GM23338 (cell line): ENCODE measurements around the gene ASGR1. TPM values are rescaled to one million over a fixed set of nuclear protein-coding genes. Genes with fewer than 3 reads are reported as not detected.

Source experiments
- ATAC-seq: fragments of 200-7000 bp; cut with Tn5 transposase; 3 replicates; pipeline ENCODE4 v1.9.1; 2020
- DNase-seq: peaks from one replicate; pipeline ENCODE4 v3.0.0-alpha.2; 2015; ENCODE audit warnings: low spot score
- H2AFZ ChIP-seq: fragments of 200-600 bp; sonication (generic); 2 replicates; pipeline ENCODE4 v1.8.0; 2016; ENCODE audit warnings: antibody characterized with exemption, mild to moderate bottlenecking, moderate library complexity
- H3F3A ChIP-seq: fragments of 200-600 bp; sonication (generic); replicated peaks from 2 replicates; pipeline ENCODE4 v1.8.0; 2017; ENCODE audit warnings: antibody characterized with exemption, mixed run types, low read depth
- H3K27ac ChIP-seq: fragments of 200-600 bp; sonication (generic); 2 replicates; pipeline ENCODE4 v1.6.1; 2016; ENCODE audit warnings: low read depth
- H3K27me3 ChIP-seq: fragments of 200-600 bp; sonication (generic); 2 replicates; pipeline ENCODE4 v1.8.0; 2016; ENCODE audit warnings: mild to moderate bottlenecking, mixed run types, moderate library complexity; ENCODE audit not compliant: insufficient read depth
- H3K36me3 ChIP-seq: fragments of 200-600 bp; sonication (generic); 2 replicates; pipeline ENCODE4 v1.8.0; 2016; ENCODE audit warnings: mild to moderate bottlenecking; ENCODE audit not compliant: insufficient read depth
- H3K4me1 ChIP-seq: fragments of 200-600 bp; sonication (generic); 2 replicates; pipeline ENCODE4 v1.8.0; 2016; ENCODE audit warnings: mild to moderate bottlenecking, moderate library complexity; ENCODE audit not compliant: insufficient read depth
- H3K4me2 ChIP-seq: fragments of 200-600 bp; sonication (generic); 2 replicates; pipeline ENCODE4 v1.7.1; 2017; ENCODE audit warnings: mixed run types
- H3K4me3 ChIP-seq: fragments of 200-600 bp; sonication (generic); 2 replicates; pipeline ENCODE4 v1.6.1; 2016; ENCODE audit warnings: mixed run types
- H3K79me2 ChIP-seq: fragments of 200-600 bp; sonication (generic); replicated peaks from 2 replicates; pipeline ENCODE4 v1.8.0; 2017; ENCODE audit warnings: mild to moderate bottlenecking; ENCODE audit not compliant: insufficient read depth
- H3K9me2 ChIP-seq: fragments of 200-600 bp; sonication (generic); 2 replicates; pipeline ENCODE4 v1.8.0; 2017; ENCODE audit not compliant: insufficient read depth
- H4K20me1 ChIP-seq: fragments of 200-600 bp; sonication (generic); replicated peaks from 2 replicates; pipeline ENCODE4 v1.8.0; 2017; ENCODE audit warnings: mild to moderate bottlenecking; ENCODE audit not compliant: insufficient read depth
- H3K27ac Mint-ChIP-seq: 2 replicates; pipeline ENCODE4 v1.8.0; 2020; ENCODE audit warnings: inconsistent platforms, mild to moderate bottlenecking, moderate library complexity, mixed read lengths
- H3K27me3 Mint-ChIP-seq: 3 replicates; pipeline ENCODE4 v1.8.0; 2022; ENCODE audit warnings: low read depth, mild to moderate bottlenecking, moderate library complexity, mixed read lengths, inconsistent platforms; ENCODE audit not compliant: insufficient read depth, poor library complexity
- H3K36me3 Mint-ChIP-seq: 3 replicates; pipeline ENCODE4 v1.8.0; 2021; ENCODE audit warnings: low read depth, mild to moderate bottlenecking, inconsistent platforms, moderate library complexity, mixed read lengths
- H3K4me1 Mint-ChIP-seq: 3 replicates; pipeline ENCODE4 v1.8.0; 2020; ENCODE audit warnings: mild to moderate bottlenecking, inconsistent platforms, mixed read lengths
- H3K4me3 Mint-ChIP-seq: 3 replicates; pipeline ENCODE4 v1.8.0; 2021; ENCODE audit warnings: moderate library complexity, mild to moderate bottlenecking, inconsistent platforms, mixed read lengths
- H3K9me3 Mint-ChIP-seq: 3 replicates; pipeline ENCODE4 v1.8.0; 2020; ENCODE audit warnings: moderate library complexity, mild to moderate bottlenecking, inconsistent platforms, mixed read lengths
- CREB1 ChIP-seq: fragments of 250-450 bp; sonication (Bioruptor Pico); IDR thresholded peaks from 2 replicates; pipeline ENCODE4 v1.5.0; 2020; ENCODE audit warnings: low read depth, mild to moderate bottlenecking, moderate library complexity
- CTCF ChIP-seq, 2 experiments: fragments of 200-600 bp in 1 of 2; sonication (generic) in 1 of 2; conservative IDR thresholded peaks; 2 replicates each; pipeline versions ENCODE4 v1.5.1 to v1.6.1; 2016 to 2017; ENCODE audit warnings: antibody characterized with exemption in 2 of 2, low read depth in 2 of 2, mild to moderate bottlenecking in 2 of 2, moderate library complexity in 1 of 2
- ETS1 ChIP-seq: IDR thresholded peaks from 2 replicates; pipeline ENCODE4 v1.6.1; 2016; ENCODE audit warnings: antibody characterized with exemption
- EZH2 ChIP-seq: fragments of 200-600 bp; sonication (generic); IDR thresholded peaks from one replicate; pipeline ENCODE4 v1.8.0; 2017; ENCODE audit warnings: antibody characterized with exemption, mild to moderate bottlenecking, low read depth; ENCODE audit not compliant: unreplicated experiment
- EZH2phosphoT487 ChIP-seq: fragments of 200-600 bp; sonication (generic); IDR thresholded peaks from one replicate; pipeline ENCODE4 v1.8.1; 2018; ENCODE audit warnings: antibody characterized with exemption; ENCODE audit not compliant: unreplicated experiment
- JUNB ChIP-seq: IDR thresholded peaks from one replicate; pipeline ENCODE4 v1.6.1; 2016; ENCODE audit warnings: antibody characterized with exemption; ENCODE audit not compliant: unreplicated experiment
- POLR2AphosphoS5 ChIP-seq: IDR thresholded peaks from 2 replicates; pipeline ENCODE4 v1.6.1; 2016; ENCODE audit warnings: antibody characterized with exemption, low read depth
- STAT1 ChIP-seq: IDR thresholded peaks from one replicate; pipeline ENCODE4 v1.6.1; 2016; ENCODE audit warnings: antibody characterized with exemption; ENCODE audit not compliant: unreplicated experiment
- ZNF114 ChIP-seq: fragments of 250-450 bp; sonication (Bioruptor Pico); IDR thresholded peaks from 2 replicates; pipeline ENCODE4 v1.5.0; 2020; ENCODE audit warnings: mild to moderate bottlenecking, moderate library complexity
- ZNF331 ChIP-seq: fragments of 250-450 bp; sonication (Bioruptor Pico); IDR thresholded peaks from 2 replicates; pipeline ENCODE4 v1.5.0; 2020; ENCODE audit warnings: low read depth, mild to moderate bottlenecking, moderate library complexity
- polyA plus RNA-seq: library from polyadenylated mRNA; unstranded; fragments of >200 nt; fragmentation: Nextera tagmentation; extraction: Ambion mirVana; gene quantifications from 2 replicates; pipeline ENCODE4 v1.2.1, GENCODE V29; 2016
- total RNA-seq: library from RNA; depleted of rRNA; stranded (reverse); fragments of >200 nt; shearing (Covaris generic); gene quantifications from 2 replicates; pipeline ENCODE4 v1.2.3, GENCODE V29; 2014
- TF ChIP-seq, protein P1 (sequence below): fragments of 250-450 bp; sonication (Bioruptor Pico); IDR thresholded peaks from 2 replicates; pipeline ENCODE4 v1.5.0; 2020; ENCODE audit warnings: mild to moderate bottlenecking, moderate library complexity
- TF ChIP-seq, protein P2 (sequence below): IDR thresholded peaks from one replicate; pipeline ENCODE4 v1.6.1; 2018; ENCODE audit warnings: antibody characterized with exemption; ENCODE audit not compliant: unreplicated experiment

The ASGR1 gene
- total and polyA plus RNA-seq, 2 experiments from 2014 or later = 8.3 to 9.0 TPM

DNA sequence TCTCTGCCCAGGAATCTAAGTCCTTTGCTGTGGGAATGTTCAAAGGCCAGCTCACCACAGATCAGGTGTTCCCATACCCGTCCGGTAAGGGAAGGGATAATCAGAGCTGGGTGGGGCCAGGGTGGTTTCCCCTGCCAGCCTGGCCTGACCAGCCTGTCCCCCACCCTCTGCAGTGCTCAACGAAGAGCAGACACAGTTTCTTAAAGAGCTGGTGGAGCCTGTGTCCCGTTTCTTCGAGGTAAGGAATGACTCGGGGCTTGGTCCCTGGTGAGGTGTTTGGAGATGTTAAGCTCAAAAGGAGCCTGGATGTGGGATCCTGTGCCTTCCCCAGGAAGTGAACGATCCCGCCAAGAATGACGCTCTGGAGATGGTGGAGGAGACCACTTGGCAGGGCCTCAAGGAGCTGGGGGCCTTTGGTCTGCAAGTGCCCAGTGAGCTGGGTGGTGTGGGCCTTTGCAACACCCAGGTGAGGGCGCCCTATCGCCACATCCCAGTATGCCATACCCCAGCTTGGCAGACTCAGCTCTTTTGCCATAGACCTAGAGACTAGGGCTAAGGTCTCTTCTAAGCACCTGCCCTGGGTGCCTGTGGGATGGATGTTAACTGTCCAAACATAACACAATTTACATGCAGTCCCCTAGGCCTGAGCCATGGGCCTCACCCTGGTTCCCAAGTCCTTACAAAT lies 41.6 kb upstream of the ASGR1 start:
- peaks cover 11% of the 10 kb centered on the region; the same call in 1 of the 2 replicates for H3K36me3 ChIP-seq
- peaks cover 51% of the 10 kb centered on the region for H3K36me3 Mint-ChIP-seq
- H3K27ac Mint-ChIP-seq = peak overlapping the region; percentile 89
- TF ChIP-seq CREB1 (CRISPR knock-in tag) = no peak
- TF ChIP-seq, protein P1, sequence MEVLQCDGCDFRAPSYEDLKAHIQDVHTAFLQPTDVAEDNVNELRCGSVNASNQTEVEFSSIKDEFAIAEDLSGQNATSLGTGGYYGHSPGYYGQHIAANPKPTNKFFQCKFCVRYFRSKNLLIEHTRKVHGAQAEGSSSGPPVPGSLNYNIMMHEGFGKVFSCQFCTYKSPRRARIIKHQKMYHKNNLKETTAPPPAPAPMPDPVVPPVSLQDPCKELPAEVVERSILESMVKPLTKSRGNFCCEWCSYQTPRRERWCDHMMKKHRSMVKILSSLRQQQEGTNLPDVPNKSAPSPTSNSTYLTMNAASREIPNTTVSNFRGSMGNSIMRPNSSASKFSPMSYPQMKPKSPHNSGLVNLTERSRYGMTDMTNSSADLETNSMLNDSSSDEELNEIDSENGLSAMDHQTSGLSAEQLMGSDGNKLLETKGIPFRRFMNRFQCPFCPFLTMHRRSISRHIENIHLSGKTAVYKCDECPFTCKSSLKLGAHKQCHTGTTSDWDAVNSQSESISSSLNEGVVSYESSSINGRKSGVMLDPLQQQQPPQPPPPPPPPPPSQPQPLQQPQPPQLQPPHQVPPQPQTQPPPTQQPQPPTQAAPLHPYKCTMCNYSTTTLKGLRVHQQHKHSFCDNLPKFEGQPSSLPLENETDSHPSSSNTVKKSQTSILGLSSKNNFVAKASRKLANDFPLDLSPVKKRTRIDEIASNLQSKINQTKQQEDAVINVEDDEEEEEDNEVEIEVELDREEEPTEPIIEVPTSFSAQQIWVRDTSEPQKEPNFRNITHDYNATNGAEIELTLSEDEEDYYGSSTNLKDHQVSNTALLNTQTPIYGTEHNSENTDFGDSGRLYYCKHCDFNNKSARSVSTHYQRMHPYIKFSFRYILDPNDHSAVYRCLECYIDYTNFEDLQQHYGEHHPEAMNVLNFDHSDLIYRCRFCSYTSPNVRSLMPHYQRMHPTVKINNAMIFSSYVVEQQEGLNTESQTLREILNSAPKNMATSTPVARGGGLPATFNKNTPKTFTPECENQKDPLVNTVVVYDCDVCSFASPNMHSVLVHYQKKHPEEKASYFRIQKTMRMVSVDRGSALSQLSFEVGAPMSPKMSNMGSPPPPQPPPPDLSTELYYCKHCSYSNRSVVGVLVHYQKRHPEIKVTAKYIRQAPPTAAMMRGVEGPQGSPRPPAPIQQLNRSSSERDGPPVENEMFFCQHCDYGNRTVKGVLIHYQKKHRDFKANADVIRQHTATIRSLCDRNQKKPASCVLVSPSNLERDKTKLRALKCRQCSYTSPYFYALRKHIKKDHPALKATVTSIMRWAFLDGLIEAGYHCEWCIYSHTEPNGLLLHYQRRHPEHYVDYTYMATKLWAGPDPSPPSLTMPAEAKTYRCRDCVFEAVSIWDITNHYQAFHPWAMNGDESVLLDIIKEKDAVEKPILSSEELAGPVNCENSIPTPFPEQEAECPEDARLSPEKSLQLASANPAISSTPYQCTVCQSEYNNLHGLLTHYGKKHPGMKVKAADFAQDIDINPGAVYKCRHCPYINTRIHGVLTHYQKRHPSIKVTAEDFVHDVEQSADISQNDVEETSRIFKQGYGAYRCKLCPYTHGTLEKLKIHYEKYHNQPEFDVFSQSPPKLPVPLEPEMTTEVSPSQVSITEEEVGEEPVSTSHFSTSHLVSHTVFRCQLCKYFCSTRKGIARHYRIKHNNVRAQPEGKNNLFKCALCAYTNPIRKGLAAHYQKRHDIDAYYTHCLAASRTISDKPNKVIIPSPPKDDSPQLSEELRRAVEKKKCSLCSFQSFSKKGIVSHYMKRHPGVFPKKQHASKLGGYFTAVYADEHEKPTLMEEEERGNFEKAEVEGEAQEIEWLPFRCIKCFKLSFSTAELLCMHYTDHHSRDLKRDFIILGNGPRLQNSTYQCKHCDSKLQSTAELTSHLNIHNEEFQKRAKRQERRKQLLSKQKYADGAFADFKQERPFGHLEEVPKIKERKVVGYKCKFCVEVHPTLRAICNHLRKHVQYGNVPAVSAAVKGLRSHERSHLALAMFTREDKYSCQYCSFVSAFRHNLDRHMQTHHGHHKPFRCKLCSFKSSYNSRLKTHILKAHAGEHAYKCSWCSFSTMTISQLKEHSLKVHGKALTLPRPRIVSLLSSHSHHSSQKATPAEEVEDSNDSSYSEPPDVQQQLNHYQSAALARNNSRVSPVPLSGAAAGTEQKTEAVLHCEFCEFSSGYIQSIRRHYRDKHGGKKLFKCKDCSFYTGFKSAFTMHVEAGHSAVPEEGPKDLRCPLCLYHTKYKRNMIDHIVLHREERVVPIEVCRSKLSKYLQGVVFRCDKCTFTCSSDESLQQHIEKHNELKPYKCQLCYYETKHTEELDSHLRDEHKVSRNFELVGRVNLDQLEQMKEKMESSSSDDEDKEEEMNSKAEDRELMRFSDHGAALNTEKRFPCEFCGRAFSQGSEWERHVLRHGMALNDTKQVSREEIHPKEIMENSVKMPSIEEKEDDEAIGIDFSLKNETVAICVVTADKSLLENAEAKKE = no peak
- no peak for TF ChIP-seq JUNB
- no peak for TF ChIP-seq EZH2phosphoT487
- TF ChIP-seq ZNF331 (CRISPR knock-in tag) = no peak
- TF ChIP-seq STAT1 = no peak
- TF ChIP-seq ZNF114 (CRISPR knock-in tag) = no peak
- TF ChIP-seq, protein P2, sequence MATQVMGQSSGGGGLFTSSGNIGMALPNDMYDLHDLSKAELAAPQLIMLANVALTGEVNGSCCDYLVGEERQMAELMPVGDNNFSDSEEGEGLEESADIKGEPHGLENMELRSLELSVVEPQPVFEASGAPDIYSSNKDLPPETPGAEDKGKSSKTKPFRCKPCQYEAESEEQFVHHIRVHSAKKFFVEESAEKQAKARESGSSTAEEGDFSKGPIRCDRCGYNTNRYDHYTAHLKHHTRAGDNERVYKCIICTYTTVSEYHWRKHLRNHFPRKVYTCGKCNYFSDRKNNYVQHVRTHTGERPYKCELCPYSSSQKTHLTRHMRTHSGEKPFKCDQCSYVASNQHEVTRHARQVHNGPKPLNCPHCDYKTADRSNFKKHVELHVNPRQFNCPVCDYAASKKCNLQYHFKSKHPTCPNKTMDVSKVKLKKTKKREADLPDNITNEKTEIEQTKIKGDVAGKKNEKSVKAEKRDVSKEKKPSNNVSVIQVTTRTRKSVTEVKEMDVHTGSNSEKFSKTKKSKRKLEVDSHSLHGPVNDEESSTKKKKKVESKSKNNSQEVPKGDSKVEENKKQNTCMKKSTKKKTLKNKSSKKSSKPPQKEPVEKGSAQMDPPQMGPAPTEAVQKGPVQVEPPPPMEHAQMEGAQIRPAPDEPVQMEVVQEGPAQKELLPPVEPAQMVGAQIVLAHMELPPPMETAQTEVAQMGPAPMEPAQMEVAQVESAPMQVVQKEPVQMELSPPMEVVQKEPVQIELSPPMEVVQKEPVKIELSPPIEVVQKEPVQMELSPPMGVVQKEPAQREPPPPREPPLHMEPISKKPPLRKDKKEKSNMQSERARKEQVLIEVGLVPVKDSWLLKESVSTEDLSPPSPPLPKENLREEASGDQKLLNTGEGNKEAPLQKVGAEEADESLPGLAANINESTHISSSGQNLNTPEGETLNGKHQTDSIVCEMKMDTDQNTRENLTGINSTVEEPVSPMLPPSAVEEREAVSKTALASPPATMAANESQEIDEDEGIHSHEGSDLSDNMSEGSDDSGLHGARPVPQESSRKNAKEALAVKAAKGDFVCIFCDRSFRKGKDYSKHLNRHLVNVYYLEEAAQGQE = no peak
- no peak for TF ChIP-seq ETS1
- TF ChIP-seq EZH2 = no peak
- peak; percentile 14; the same call in 1 of the 2 replicates for TF ChIP-seq POLR2AphosphoS5
- peak; percentile 54 to 73 for TF ChIP-seq CTCF (conservative IDR thresholded peaks at IDR 0.05; ENCODE audit: low read depth in 2 of 2)
- H3K4me1 Mint-ChIP-seq = peaks cover 44% of the 10 kb centered on the region
- peaks cover 12% of the 10 kb centered on the region for H3K79me2 ChIP-seq
- DNase-seq (peak; percentile 75), ATAC-seq (peak; percentile 53)
- H3K9me2 ChIP-seq = no peaks in the 10 kb centered on the region
- peak overlapping the region; percentile 83 for H3K4me3 ChIP-seq
- peaks cover 39% of the 10 kb centered on the region for H3K4me1 ChIP-seq
- H3K27me3 Mint-ChIP-seq = peaks cover 48% of the 10 kb centered on the region
- no peak overlapping the region for H3K27ac ChIP-seq
- no peaks in the 10 kb centered on the region for H3K27me3 ChIP-seq
- H4K20me1 ChIP-seq = peaks cover 27% of the 10 kb centered on the region
- peak overlapping the region; percentile 91 for H3K4me3 Mint-ChIP-seq
- peaks cover 19% of the 10 kb centered on the region for H3F3A ChIP-seq
- H3K4me2 ChIP-seq = peak overlapping the region; percentile 92
- no peak overlapping the region for H2AFZ ChIP-seq
- H3K9me3 Mint-ChIP-seq = no peaks in the 10 kb centered on the region; the same call in 1 of the 3 replicates
